ENCODE measurements around the gene RSBN1.

The RSBN1 gene

DNA sequence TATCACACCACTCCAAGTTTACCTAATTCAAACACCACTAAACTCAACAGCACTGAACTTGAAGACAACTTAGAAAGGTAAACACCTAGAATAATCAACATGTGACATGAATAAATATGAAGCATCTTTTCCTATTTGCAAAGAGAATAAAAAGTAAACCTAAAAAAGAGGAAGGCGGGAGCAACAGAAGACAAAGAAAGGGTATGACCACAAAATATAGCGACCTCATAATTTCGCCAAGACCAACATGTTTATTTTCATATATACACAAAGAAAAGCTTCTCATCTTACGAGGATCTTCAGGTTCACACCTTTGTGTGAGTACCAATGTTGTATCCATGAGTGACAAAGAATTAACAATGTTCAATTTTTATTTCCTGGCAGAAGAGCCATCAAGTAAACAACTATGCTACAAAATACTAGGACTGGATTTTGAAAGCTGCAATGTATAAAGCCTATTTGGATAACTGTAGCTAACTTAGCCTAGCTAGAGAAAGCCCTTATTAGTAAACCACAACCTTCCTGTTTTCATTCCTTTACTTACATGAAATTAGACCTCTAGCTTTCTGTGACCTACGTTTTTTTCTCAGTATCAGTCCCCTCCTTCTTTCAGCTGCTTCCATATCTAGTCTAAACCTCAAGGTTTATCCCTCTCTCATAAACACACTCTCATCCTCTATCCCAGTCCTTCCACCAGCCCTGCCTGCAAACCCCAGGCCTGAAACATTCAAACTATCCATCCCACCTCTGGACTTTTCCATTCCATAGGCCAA is 31.7 kb downstream of the RSBN1 start:
- H3K4me1 ChIP-seq (ENCODE audit: insufficient read depth, insufficient read length) = no peaks in the 10 kb centered on the region
- DNase-seq (ENCODE audit: low read depth, low spot score) = no peak

DNA sequence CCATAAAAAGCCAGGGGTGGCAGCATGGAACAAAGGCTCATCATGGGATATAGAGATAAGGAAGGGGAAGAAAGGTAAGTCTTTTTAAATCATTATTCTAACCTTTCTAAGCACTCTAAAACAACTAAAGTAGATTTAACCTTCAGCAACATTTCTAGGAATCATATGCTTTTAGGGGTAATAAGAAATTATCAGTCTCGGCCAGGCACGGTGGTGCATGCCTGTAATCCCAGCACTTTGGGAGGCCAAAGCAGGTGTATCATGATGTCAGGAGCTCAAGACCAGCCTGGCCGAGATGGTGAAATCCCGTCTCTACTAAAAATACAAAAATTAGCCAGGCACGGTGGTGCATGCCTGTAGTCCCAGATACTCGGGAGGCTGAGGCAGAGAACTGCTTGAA is 32.7 kb downstream of the RSBN1 start:
- H3K36me3 ChIP-seq (ENCODE audit: insufficient read depth, insufficient read length, low read length) = peaks cover 25% of the 10 kb centered on the region
- no peaks in the 10 kb centered on the region for H3K27me3 ChIP-seq (ENCODE audit: insufficient read depth, insufficient read length)
- DNase-seq (ENCODE audit: low read depth, low spot score) = no peak
- TF ChIP-seq SUZ12 (IDR thresholded peaks at IDR 0.05; ENCODE audit: extremely low read depth, insufficient read depth, insufficient read length) = no peak
- H3K9ac ChIP-seq (ENCODE audit: insufficient read length, low read depth) = no peak overlapping the region
- no peak overlapping the region for H3K4me3 ChIP-seq (ENCODE audit: insufficient read length, low read depth)
- H3K9me3 ChIP-seq (ENCODE audit: insufficient read depth, low read length) = no peaks in the 10 kb centered on the region
- H3K4me1 ChIP-seq (ENCODE audit: insufficient read depth, insufficient read length) = no peaks in the 10 kb centered on the region

More for the DNA sequence above, 31.7 kb downstream of the RSBN1 start:
- Histone ChIP-seq H3K9ac (ENCODE audit: insufficient read length, low read depth) (no peak overlapping the region), H3K27me3 (ENCODE audit: insufficient read depth, insufficient read length) (no peaks in the 10 kb centered on the region), H3K36me3 (ENCODE audit: insufficient read depth, insufficient read length, low read length) (peaks cover 24% of the 10 kb centered on the region), H3K4me3 (ENCODE audit: insufficient read length, low read depth) (no peak overlapping the region), H3K9me3 (ENCODE audit: insufficient read depth, low read length) (no peaks in the 10 kb centered on the region)
- TF ChIP-seq SUZ12 (IDR thresholded peaks at IDR 0.05; ENCODE audit: extremely low read depth, insufficient read depth, insufficient read length) (no peak), ZNF274 (IDR thresholded peaks at IDR 0.05; ENCODE audit: low read depth, low read length) (no peak)

DNA sequence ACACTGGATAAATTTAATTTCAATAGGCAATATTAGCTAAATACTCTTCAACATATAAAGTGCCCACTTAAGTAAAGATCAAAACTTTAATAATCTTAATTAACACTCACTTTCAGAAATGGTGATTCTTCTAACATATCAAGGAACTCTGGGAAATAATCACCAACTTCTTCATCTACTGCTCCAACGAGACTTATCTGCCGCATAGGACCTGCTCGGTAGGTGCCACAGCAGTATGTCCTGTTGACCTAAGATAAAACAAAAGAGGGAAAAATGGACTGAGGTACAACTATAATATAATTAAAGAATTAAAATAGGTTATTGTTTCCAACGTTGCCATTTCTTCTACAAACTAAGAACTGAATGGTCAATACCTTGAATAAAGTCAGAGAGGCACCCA is 34.7 kb downstream of the RSBN1 start:
- no peaks in the 10 kb centered on the region for H3K9me3 ChIP-seq (ENCODE audit: insufficient read depth, low read length)

GRCh38 chr1:113770031-113770430 is 42.2 kb downstream of the RSBN1 start:
- TF ChIP-seq YY1 (IDR thresholded peaks at IDR 0.05; ENCODE audit: insufficient read depth, insufficient read length) (no peak), ZNF274 (IDR thresholded peaks at IDR 0.05; ENCODE audit: low read depth, low read length) (no peak), SUZ12 (IDR thresholded peaks at IDR 0.05; ENCODE audit: extremely low read depth, insufficient read depth, insufficient read length) (no peak)
- no peak for DNase-seq (ENCODE audit: low read depth, low spot score)
- peaks cover 38% of the 10 kb centered on the region for H3K36me3 ChIP-seq (ENCODE audit: insufficient read depth, insufficient read length, low read length)
- no peaks in the 10 kb centered on the region for H3K27me3 ChIP-seq (ENCODE audit: insufficient read depth, insufficient read length)
- peaks cover 11% of the 10 kb centered on the region; the same call in 1 of the 2 replicates for H3K9me3 ChIP-seq (ENCODE audit: insufficient read depth, low read length)
- H3K9ac ChIP-seq (ENCODE audit: insufficient read length, low read depth) = no peak overlapping the region
- no peak overlapping the region for H3K4me3 ChIP-seq (ENCODE audit: insufficient read length, low read depth)
- no peaks in the 10 kb centered on the region for H3K4me1 ChIP-seq (ENCODE audit: insufficient read depth, insufficient read length)

More for the DNA sequence above, 34.7 kb downstream of the RSBN1 start:
- DNase-seq (ENCODE audit: low read depth, low spot score) = no peak
- Histone ChIP-seq H3K36me3 (ENCODE audit: insufficient read depth, insufficient read length, low read length) (peaks cover 27% of the 10 kb centered on the region), H3K27me3 (ENCODE audit: insufficient read depth, insufficient read length) (no peaks in the 10 kb centered on the region), H3K4me1 (ENCODE audit: insufficient read depth, insufficient read length) (no peaks in the 10 kb centered on the region), H3K9ac (ENCODE audit: insufficient read length, low read depth) (no peak overlapping the region), H3K4me3 (ENCODE audit: insufficient read length, low read depth) (no peak overlapping the region)
- TF ChIP-seq YY1 (IDR thresholded peaks at IDR 0.05; ENCODE audit: insufficient read depth, insufficient read length) = no peak
- TF ChIP-seq SUZ12 (IDR thresholded peaks at IDR 0.05; ENCODE audit: extremely low read depth, insufficient read depth, insufficient read length) = no peak
- TF ChIP-seq ZNF274 (IDR thresholded peaks at IDR 0.05; ENCODE audit: low read depth, low read length) = no peak

DNA sequence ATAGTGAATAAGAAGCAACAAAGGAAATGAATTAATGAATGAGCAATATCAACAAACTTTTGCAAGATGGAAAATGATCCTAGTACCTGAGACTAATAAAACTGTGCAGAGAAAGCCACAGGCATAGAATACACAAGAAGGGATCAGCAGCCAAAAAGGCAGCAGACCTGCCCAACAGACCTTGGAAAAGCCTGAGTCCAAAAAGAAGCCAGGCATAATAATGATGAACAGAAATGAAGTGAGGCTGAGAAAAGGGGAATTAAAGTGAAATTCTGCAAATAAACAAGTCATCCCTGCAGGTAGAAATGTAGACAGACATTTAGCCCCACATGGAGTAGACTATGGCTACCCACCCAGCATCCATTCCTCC is 42.7 kb downstream of the RSBN1 start:
- H3K9ac ChIP-seq (ENCODE audit: insufficient read length, low read depth) = no peak overlapping the region

DNA sequence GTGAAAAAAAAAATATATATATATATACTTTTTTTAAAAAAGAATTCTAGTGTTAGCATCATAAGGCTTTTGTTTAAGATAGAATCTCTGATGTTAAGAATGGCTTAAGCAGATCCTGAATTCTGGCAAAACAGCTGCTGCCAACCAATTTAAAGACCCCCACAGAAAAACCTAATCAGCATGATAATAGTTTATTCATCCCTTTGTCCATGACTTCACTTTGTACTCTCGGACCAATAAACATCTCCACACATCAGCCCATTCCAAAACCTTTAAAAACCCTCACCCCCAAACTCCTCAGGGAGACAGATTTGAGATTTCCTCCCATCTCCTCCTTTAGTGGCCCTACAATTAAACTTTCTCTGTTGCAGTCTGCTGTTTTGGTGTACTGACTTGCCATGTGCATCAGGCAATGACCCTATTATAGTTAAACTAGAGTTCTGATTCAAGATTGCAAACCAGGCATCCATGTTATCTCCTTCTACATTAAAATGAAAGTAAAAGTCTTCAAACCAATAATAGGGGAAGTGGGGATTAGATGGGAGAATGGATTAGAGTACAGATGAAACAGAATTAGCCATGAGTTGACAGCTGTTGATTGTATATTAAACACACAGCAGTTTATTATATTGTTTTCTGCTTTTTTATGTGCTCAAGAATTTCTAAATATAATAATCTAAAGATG is 43.2 kb downstream of the RSBN1 start:
- H3K4me1 ChIP-seq (ENCODE audit: insufficient read depth, insufficient read length) = no peaks in the 10 kb centered on the region
- peaks cover 11% of the 10 kb centered on the region; the same call in 1 of the 2 replicates for H3K9me3 ChIP-seq (ENCODE audit: insufficient read depth, low read length)
- TF ChIP-seq SUZ12 (IDR thresholded peaks at IDR 0.05; ENCODE audit: extremely low read depth, insufficient read depth, insufficient read length) (no peak), YY1 (IDR thresholded peaks at IDR 0.05; ENCODE audit: insufficient read depth, insufficient read length) (no peak), ZNF274 (IDR thresholded peaks at IDR 0.05; ENCODE audit: low read depth, low read length) (no peak)
- DNase-seq (ENCODE audit: low read depth, low spot score) = peak; percentile 28
- H3K36me3 ChIP-seq (ENCODE audit: insufficient read depth, insufficient read length, low read length) = peaks cover 33% of the 10 kb centered on the region
- H3K9ac ChIP-seq (ENCODE audit: insufficient read length, low read depth) = no peak overlapping the region
- H3K27me3 ChIP-seq (ENCODE audit: insufficient read depth, insufficient read length) = no peaks in the 10 kb centered on the region
- no peak overlapping the region for H3K4me3 ChIP-seq (ENCODE audit: insufficient read length, low read depth)

More for the DNA sequence above, 42.7 kb downstream of the RSBN1 start:
- H3K36me3 ChIP-seq (ENCODE audit: insufficient read depth, insufficient read length, low read length) = peaks cover 36% of the 10 kb centered on the region
- DNase-seq (ENCODE audit: low read depth, low spot score) = no peak
- H3K27me3 ChIP-seq (ENCODE audit: insufficient read depth, insufficient read length) = no peaks in the 10 kb centered on the region
- H3K4me1 ChIP-seq (ENCODE audit: insufficient read depth, insufficient read length) = no peaks in the 10 kb centered on the region
- peaks cover 11% of the 10 kb centered on the region; the same call in 1 of the 2 replicates for H3K9me3 ChIP-seq (ENCODE audit: insufficient read depth, low read length)
- no peak overlapping the region for H3K4me3 ChIP-seq (ENCODE audit: insufficient read length, low read depth)
- no peak for TF ChIP-seq YY1 (IDR thresholded peaks at IDR 0.05; ENCODE audit: insufficient read depth, insufficient read length)
- TF ChIP-seq SUZ12 (IDR thresholded peaks at IDR 0.05; ENCODE audit: extremely low read depth, insufficient read depth, insufficient read length) = no peak
- no peak for TF ChIP-seq ZNF274 (IDR thresholded peaks at IDR 0.05; ENCODE audit: low read depth, low read length)
